HG03064 (cell line): ENCODE measurements around the gene TDRD3.

Experiments
- ATAC-seq: cut with Tn5 transposase; IDR thresholded peaks from one replicate; pipeline ENCODE4 v1.9.1; 2021; ENCODE audit warnings: low read depth; ENCODE audit not compliant: unreplicated experiment

TDRD3 gene

DNA sequence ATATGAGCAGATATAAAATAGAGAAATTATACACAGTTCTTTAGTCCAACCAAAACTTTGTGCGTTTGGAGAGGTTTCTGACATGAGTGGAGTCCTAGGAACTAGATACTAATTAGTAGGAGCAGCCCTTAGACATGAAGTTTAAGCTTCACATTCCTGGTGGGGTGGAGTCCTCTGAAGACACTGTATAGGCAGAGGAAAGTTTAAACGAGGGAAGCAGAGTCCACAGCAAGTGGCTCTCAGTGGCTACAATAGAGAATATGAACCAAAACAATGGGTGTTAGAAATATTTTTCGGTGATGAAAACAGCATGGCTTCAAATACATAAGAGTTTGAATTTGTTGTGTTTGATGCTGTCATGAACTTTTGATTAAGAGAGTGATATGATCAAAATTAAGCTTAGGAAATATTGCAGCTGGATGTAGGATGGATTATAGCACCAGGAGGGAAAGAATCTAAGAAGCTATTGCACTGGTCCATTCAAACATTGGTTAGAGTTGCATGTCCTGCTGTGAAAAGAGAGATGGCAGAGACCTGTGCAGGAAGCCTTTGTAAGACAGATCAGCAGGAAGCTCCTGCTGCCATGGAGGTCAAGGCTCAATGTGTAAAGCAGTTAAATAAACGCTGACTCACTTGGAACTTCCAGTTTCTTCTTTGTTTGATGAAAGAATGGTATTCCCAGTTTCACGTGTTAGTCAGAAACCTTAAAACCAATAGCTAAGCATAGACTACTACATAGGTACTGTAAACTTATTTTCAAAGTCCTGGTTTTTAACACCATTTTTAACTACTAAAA, 175.2 kb downstream of the TDRD3 start:
- no peak for ATAC-seq

DNA sequence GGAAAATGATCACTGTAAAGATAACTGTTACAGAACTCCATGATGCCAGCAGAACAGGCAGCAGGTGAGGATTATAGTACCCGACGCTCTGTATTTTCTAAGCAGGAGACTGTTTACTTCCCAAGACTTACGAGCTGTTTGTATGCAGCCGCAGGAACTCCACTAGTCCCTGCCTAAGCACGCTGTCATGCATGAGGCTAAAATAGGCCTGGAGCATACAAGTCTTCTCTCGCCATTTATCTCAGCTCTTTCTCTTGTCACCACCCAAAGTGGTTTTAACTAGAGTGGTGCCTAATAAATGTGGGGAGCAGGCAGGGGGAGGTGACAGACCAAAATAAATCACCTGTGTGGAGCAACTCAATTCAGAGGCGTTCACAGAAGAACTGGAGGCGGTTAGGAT, 175.8 kb downstream of the TDRD3 start:
- ATAC-seq: no peak

DNA sequence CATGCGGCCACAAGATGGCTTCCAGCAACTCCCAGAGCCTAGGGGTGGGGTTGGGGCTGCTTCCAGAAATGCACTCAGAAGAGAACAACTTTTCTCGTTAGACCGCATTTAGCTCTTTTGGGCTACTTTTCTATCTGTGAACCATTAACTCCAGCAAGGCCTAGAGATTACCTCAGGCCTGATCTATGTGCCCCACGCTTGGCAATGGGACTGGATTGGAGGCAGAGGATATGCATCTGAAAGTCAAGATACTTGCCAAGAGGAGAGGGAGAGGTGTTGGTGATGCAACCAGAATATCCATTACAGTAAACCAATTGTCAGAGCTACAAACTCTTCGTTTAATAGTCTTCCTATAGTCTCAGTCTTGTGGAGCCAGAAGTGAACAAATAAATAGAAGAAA, 177.7 kb downstream of the TDRD3 start:
- no peak for ATAC-seq

DNA sequence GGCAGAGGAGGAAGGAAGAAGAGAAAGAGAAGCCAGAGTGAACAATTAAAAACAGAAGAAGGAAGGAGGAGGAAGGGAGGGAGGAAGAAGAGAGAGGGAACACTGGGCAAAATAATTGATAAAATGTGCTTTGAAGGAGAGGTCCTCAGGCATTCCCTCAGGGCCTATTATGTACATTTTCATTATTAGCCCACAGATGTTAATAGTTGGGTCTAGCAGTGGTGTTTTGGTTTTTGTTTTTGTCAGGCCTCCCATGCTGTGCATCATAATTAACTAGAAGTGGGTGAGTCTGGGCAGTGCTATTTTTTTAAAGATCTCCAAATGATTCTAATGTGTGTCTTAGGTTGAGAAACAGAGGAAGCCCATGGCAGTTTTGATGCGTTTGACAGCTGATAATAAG, 178.1 kb downstream of the TDRD3 start:
- ATAC-seq: no peak

DNA sequence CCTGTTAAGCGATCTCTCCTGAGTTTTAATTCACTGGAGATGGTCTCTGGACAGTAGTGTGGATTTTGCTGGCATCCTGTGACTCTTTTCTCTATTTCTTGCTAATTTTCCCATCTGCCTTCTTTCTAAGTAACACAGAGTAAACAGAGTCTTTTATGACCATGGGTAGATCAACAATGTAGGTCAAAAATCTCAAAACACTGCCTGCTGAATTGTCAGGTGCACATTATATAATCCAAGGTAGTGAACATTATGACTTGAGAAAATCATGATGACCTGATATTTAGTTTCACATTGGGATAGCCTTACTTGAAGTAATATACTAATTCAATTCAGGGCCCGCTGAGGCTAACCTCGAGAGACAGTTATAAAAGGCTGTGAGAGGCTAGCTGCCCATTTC, 180.7 kb downstream of the TDRD3 start:
- no peak for ATAC-seq

DNA sequence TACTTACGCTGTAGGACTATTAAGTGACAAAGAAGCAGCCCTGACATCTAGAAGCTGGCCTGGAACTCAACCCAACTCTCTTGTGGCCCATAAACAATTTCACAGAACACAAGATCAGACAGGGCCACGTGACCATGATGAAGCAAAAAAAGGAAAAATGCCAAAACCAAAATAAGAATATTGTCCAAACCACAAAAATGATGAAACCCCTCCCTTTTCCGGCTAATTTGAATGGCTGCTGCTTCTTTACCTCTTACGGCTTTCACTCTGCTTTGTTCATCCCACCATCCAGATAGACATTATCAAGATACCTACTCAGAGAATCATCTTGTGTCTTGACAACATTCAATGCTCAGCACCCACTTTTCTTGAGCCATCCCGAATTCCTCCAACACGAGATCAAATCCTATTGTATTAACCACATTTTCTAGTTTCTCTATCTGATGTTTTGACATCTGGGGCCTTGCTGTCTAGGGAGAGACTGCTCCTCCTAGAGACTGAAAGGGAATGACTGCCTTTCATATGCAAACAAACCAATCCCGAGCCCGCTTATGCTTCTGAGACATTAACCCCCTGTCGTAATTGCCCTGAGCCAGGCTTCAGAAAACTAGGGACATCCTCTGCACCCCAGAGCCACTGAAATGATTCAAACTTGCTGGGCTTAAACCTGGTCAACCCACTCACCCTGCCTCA, 186.3 kb downstream of the TDRD3 start:
- no peak for ATAC-seq

DNA sequence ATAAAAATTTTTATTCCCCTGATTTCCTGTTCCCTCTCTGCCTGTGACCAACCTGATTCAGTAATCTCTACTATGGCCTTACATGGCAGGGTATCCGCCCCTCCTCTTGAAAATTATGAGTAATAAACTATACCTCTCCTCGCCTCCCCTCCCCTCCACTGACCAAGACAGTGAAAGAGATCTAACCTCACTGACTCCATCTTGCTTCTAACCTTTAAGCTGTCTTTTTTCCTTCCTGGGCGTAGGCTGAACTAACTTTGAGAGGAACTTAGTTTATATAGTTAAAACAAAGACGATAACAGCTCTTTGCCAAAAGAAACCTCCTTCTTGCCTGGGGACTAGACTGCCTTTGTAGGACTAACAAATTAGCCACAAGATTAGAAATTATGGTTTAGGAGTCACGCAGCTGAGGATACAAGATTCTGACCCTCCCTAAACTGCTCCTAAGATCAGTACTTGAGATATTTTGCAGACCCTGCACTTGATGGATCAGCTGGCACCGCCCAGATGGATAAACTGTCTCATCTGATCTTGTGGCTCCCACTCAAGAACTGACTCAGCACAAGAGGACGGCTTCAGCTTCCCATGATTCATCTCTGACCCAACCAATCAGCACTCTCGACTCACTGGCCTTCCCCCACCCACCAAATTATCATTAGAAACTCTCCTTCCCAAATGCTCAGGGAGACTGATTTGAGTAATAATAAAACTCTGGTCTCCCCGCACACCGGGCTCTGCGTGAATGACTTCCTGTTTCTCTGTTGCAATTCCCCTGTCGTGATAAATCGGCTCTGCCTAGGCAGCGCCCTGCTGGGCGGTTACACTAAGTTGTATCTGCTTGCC, 187.1 kb downstream of the TDRD3 start:
- ATAC-seq: no peak

DNA sequence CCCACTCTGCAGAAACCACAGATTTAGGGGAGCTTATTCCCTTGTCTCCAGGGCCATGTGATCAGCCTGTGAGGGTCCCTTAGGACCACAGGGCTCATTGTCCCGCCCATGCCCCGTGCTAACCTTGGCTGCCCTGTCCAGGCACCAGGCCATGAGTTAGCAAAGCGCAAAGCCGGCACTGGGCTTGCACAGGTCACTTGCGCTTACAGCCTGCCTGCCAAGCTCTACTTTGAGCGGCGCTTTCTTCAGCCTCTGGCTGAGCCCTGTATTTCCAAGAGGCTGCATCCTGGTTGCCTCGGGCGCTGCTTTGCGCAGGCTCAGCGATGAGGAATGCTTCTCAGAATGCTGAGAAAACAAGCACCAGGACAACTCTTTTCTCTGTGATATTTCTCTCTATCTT, 188.0 kb downstream of the TDRD3 start:
- ATAC-seq: no peak

DNA sequence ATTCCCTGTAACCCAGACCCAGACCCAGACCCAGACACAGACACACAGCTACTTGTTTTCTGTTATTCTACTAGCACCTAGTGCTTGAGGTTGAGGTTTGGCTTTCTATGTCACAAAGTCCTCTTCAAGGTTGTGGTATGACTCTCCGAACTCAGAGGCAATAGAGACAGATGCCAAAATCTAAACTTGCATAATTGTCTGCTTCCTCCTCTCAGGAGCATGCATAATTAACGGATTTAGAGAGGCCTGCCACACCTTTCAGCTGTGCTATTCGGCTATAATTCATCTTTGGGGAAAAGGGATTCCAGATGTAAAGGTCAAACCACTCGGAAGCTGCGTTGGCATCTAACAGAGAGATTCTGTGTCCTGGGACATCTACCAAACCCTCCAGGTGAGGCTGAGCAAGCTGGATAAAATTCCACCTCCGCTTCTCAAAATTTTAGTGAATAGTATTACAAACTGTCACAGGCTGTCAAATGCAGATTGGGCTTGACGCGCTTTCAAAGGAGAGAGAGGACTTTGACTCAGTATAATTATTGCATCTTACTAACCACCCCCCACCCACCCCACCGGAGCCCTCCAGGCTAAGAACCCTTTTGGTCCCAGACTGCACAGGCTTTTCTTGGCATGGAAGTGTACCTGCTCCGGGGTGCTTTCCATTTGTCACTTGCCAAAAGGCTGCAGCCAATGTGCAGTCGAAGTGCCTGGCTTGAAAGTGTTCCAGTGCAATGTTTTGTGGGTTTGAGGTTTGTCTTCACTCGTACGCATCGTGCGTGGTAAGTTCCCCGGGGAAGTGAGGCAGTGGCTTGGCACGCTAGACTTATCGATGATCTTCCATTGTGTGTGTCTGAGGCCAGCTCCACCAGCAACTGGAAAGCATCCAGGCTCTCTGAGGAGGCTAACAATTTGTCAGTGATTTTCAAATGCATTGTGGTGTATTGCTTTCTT, 194.1 kb downstream of the TDRD3 start:
- ATAC-seq: no peak

DNA sequence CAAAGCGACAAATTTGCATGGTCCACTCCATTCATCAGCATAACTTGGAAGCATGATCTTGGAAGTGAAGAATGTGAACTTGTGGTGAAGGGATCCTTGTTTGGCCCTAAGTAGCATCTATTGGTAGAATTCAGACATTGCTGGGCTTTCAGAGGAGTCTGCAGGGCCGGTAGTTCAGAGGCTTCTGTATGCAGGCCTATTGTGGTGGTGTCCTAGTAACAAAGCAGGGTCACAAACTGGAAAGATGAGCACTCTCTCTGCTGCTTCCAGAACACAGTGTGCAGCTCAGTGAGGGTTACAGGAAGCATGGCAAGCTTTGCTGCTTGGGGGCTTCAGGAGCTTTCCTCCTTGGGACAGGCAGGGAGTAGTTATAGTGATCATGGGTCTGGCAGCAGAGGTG, 206.0 kb downstream of the TDRD3 start:
- no peak for ATAC-seq

DNA sequence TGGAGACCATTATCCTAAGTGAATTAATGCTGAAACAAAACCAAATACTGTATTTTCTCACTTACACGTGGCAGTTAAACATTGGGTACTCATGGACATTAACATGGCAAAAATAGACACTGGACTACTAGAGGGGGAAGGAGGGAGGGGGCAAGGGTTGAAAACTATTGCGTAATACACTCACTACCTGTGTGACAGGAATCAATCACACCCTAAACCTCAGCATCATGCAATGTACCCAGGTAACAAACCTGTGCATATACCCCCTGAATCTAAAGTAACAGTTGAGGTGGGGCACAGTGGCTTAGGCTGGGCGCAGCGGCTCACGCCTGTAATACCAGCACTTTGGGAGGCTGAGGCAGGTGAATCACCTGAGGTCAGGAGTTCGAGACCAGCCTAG, 207.0 kb downstream of the TDRD3 start:
- no peak for ATAC-seq

DNA sequence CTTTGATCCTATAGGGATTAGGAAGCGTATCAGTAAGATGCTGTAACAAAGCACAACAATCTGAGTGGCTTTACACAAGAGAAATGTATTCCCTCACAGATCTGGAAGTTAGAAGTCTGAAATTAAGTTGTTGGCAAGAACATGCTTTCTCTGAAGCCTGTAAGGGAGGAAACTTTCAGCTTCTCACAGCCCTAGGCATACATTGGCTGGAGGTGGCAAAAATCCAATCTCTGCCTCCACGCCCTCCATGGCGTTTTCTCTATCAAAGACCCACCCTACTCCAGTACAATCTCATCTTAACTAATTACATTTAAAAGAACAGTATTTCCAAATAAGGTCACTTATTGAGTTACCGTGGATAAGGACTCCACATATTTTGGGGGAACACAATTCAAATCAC, 211.9 kb downstream of the TDRD3 start:
- no peak for ATAC-seq

DNA sequence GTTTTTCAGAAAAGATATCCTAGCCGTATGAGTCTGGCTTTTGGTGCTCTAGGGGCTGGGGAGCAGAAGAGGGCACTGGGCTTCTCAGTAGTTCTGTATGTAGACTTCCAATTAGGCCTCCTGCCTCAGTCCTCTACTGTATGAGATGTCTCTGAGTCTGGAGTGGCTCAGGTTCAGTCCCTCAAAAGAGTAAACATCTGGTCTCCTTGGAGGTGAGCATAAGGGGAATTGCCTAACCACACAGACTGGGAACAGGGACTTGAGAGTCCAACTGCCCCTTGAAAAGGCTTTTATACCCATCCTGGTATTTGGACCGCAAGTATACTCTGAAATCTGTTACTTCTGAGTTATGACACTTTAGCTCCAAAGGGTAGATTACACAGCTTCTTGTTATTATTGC, 214.5 kb downstream of the TDRD3 start:
- ATAC-seq: no peak

DNA sequence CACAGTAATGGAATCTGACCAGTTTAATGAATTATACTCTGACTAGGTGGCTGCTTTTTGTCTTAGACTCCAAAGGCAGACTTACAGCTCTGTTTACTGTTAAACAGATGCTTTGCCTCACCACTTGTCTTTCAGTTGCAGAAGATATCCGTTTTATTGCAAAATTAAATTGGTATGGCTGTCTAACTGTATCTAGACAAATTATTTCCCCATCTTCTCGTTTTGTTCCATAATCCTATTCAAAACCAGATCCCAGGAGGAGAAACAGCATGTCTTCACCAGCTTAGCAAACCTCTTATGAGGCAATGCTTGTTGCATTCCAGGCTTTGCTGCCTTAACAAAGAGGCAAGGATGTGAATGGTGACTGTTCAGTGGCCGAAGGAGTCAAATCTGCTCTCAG, 215.6 kb downstream of the TDRD3 start:
- no peak for ATAC-seq

DNA sequence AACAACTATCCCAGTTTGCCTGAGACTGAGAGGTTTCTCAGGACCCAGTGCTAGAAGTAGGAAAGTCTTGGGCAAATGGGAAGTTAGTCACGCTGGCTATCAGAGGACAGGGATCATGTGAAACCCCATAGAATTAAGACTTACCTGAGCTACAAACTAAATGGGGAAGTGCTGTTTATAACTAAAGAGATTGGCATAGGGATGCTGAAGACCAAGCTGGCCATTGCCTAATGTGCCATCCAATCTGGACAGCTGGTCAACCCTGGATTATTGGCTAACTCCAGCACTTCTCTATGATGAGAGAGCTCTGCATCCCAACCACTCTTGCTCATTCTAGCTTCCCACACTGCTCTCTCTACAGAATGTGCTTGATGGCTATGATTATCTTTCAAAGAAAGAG, 216.1 kb downstream of the TDRD3 start:
- ATAC-seq: no peak

DNA sequence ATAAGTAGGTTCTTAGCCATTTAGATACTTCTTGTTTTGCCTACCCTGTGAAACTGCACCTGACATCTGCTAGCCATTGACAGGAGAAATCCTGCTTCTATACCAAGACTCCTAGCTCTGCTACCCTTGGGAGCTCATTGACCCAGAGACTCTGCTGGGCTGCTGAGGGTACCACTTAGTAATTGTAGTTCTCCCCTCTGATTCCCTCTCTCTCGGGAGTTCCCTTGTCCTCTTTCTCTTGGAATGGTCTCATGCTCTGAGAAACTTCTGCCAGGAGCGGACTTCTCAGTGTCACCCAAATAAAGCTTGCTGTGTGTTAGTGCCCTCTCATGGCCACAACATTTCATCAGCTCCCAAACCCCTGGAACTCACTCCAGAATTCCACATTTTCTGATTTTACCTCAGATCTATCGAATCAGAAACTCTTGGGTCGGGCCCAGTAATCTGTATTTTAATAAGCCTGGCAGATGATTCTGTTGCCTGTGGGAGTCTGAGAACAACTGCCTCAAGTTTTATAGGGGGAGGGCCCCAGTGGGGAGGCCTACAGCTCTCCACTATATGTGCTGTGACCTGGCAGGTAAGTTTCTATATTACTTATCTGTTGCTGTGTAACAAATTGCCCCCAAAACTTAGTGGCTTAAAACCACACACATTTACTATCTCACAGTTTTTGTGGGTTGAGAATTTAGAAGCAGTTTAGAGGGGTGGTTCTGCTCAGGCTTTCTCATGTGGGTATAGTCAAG, 221.1 kb downstream of the TDRD3 start:
- ATAC-seq: no peak

DNA sequence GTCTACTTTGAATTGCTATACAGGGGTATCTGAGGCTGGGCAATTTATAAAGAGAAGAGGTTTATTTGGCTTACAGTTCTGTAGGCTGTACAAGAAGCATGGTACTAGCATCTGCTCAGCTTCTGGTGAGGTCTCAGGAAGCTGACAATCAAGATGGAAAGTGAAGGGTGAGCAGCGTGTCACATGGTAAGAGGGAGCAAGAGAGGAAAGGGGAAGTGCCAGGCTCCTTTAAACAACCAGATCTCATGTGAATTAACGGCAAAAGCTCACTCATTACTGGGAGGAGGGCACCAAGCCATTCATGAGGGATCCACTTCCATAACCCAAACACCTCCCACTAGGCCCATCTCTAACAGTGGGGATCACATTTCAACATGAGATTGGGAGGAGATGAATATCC, 222.4 kb downstream of the TDRD3 start:
- no peak for ATAC-seq

DNA sequence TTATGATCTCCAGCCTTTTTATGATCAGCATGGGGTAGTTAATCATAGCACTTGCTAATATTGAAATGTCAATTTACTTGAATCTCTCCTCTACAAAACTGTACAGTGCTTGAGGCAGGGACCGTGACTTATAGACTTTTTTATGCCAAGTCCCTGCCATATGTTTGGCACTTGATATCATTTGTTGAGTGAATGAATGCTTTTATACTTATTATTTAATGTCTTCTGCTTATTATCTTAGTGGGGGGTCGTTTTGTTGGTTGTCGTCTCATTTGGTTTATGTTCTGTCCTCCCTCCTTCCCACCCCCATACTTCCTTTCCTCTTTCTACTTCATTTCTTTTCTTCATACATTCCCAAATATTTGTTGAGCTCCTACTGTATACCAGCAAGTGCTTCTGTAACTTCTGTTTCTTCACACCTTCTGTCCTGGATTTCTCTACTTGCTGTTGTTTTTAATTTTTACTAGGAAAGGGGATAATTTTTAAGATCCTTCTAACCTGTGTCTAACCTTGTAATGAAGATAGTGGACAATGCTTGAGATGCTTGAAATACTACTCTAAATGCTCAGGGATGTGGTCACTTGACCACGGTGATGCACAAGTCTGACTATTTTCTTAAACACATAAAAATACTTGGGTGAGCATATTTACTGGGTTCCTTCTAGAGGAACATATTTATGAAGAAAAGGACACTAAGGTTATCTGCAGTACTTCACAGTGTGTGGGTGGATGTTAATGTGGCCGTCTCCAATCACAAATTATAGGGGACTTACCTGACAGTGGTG, 223.8 kb downstream of the TDRD3 start:
- ATAC-seq: no peak

DNA sequence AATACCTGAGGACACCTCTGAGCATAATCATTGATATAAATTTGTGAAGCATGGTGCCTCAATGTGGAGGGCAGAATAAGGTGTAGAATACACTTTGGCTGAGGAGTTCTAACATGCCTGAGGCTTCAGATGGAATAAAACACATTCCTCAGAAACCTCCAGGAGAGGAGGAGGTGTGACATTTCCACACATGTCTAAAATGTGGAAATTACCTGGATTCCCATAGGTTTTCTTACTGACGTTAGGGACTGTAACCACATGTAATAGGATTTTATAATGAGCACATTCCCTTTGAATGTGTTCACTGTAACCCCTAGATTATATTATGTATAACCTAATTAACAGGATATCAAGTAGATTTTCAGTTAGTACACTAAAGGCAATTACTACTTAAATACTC, 226.1 kb downstream of the TDRD3 start:
- no peak for ATAC-seq
